GM10847 (cell line): ENCODE measurements around the gene ANKLE1.

Experiments
- POLR2A ChIP-seq: IDR thresholded peaks from 2 replicates; pipeline ENCODE4 v1.6.1; 2011; ENCODE audit not compliant: insufficient read length; ENCODE audit errors: extremely low read depth

ANKLE1 gene

DNA sequence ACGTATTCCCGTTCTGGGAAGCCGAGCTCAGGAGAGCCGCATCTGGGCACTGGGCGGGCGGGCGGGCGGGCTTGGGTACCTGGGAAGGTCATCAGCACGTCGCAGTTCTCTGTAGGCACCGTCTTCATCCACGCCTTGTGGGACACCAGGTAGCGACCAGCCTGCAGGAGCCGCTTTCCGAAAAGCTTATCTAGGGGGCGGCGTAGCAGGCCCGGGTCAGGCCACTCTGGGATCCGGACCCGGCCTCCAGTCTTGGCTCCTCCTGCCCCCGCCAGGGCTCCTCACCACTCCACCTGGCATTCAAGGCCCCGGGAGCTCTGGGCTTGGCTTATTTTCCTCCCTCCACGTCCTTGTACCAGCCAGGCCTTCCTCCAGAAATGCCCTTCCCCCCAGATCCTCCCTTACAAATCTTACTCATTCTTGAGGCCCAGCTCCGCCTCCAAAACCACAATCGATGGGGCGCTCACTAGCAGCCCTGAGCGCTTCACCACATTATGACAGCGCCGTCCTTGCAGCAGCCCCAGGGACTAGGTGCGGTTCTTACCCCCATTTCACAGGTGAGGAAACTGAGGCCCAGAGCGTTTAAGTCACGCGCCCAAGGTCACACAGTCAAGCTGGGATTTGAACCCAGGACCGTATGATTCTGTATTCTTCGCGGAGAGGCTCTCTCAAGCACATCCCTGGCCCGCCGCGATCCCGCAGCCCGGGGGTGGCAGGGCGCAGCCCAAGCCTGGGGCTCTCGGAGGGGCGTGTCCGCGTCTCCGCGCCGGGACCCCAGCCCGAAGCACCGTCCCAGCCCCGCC is 52.1 kb downstream of the ANKLE1 start:
- no peak for TF ChIP-seq POLR2A

GRCh38 chr19:17334414-17335409 is 53.0 kb downstream of the ANKLE1 start, which contains the start of gene ANO8:
TSS of gene ANO8 (minus strand) at chr19:17334855. CDS start at chr19:17334670, 185 bp downstream.
- no peak for TF ChIP-seq POLR2A

DNA sequence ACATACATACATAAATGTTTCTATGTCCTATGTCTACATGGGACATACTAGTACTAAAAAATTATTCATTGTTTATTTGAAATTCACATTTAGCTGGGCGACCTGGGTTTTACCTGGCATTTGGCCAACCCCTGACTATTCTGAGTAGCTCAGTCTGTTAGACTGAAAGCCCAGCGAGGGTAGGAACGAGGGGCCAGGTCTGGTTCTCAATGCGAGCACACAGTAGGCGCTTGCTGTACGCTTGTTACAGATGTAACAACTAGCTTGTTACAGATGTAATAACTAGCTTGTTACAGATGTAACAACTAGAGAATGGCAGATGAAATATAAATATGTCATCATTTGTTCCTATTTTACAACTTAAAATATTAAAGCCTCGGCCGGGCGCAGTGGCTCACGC is 53.9 kb downstream of the ANKLE1 start:
- no peak for TF ChIP-seq POLR2A
